ENCODE data around the gene SLC38A1.

SLC38A1 gene

GRCh38 chr12:46186088-46186487, 82.8 kb downstream of the SLC38A1 start:
- Histone ChIP-seq H3K4me3 (ENCODE audit: insufficient read depth, low read depth, low read length, poor library complexity, severe bottlenecking) (no peak overlapping the region), H3K27ac (ENCODE audit: insufficient read depth, low read length, poor library complexity, severe bottlenecking) (no peak overlapping the region), H3K27me3 (replicated peaks; ENCODE audit: control insufficient read depth, insufficient read depth, low read length, poor library complexity, severe bottlenecking) (no peaks in the 10 kb centered on the region), H3K9me3 (ENCODE audit: control insufficient read depth, low read length) (no peaks in the 10 kb centered on the region), H3K4me1 (ENCODE audit: control insufficient read depth, insufficient read depth, low read length, poor library complexity, severe bottlenecking) (no peaks in the 10 kb centered on the region), H3K36me3 (ENCODE audit: control insufficient read depth, insufficient read depth, low read length) (peaks cover 26% of the 10 kb centered on the region)
- DNase-seq: no peak

GRCh38 chr12:46185686-46186085, 83.2 kb downstream of the SLC38A1 start:
- H3K27ac ChIP-seq (ENCODE audit: insufficient read depth, low read length, poor library complexity, severe bottlenecking): no peak overlapping the region
- H3K4me1 ChIP-seq (ENCODE audit: control insufficient read depth, insufficient read depth, low read length, poor library complexity, severe bottlenecking): no peaks in the 10 kb centered on the region
- H3K36me3 ChIP-seq (ENCODE audit: control insufficient read depth, insufficient read depth, low read length): peaks cover 26% of the 10 kb centered on the region
- no peak overlapping the region for H3K4me3 ChIP-seq (ENCODE audit: insufficient read depth, low read depth, low read length, poor library complexity, severe bottlenecking)
- no peak for DNase-seq
- no peaks in the 10 kb centered on the region for H3K27me3 ChIP-seq (replicated peaks; ENCODE audit: control insufficient read depth, insufficient read depth, low read length, poor library complexity, severe bottlenecking)
- no peaks in the 10 kb centered on the region for H3K9me3 ChIP-seq (ENCODE audit: control insufficient read depth, low read length)

GRCh38 chr12:46184798-46185595, 83.8 kb downstream of the SLC38A1 start:
- H3K4me1 ChIP-seq (ENCODE audit: control insufficient read depth, insufficient read depth, low read length, poor library complexity, severe bottlenecking): no peaks in the 10 kb centered on the region
- H3K9me3 ChIP-seq (ENCODE audit: control insufficient read depth, low read length): no peaks in the 10 kb centered on the region
- no peak overlapping the region for H3K4me3 ChIP-seq (ENCODE audit: insufficient read depth, low read depth, low read length, poor library complexity, severe bottlenecking)
- no peaks in the 10 kb centered on the region for H3K27me3 ChIP-seq (replicated peaks; ENCODE audit: control insufficient read depth, insufficient read depth, low read length, poor library complexity, severe bottlenecking)
- no peak for DNase-seq
- H3K36me3 ChIP-seq (ENCODE audit: control insufficient read depth, insufficient read depth, low read length): peaks cover 26% of the 10 kb centered on the region
- no peak overlapping the region for H3K27ac ChIP-seq (ENCODE audit: insufficient read depth, low read length, poor library complexity, severe bottlenecking)

GRCh38 chr12:46183112-46183511, 85.7 kb downstream of the SLC38A1 start:
- Histone ChIP-seq H3K27me3 (replicated peaks; ENCODE audit: control insufficient read depth, insufficient read depth, low read length, poor library complexity, severe bottlenecking) (no peaks in the 10 kb centered on the region), H3K4me3 (ENCODE audit: insufficient read depth, low read depth, low read length, poor library complexity, severe bottlenecking) (no peak overlapping the region), H3K27ac (ENCODE audit: insufficient read depth, low read length, poor library complexity, severe bottlenecking) (no peak overlapping the region), H3K36me3 (ENCODE audit: control insufficient read depth, insufficient read depth, low read length) (peaks cover 12% of the 10 kb centered on the region), H3K4me1 (ENCODE audit: control insufficient read depth, insufficient read depth, low read length, poor library complexity, severe bottlenecking) (peaks cover 3% of the 10 kb centered on the region), H3K9me3 (ENCODE audit: control insufficient read depth, low read length) (no peaks in the 10 kb centered on the region)
- DNase-seq: no peak

GRCh38 chr12:46181465-46181864, 87.4 kb downstream of the SLC38A1 start:
- H3K27ac ChIP-seq (ENCODE audit: insufficient read depth, low read length, poor library complexity, severe bottlenecking): no peak overlapping the region
- H3K27me3 ChIP-seq (replicated peaks; ENCODE audit: control insufficient read depth, insufficient read depth, low read length, poor library complexity, severe bottlenecking): no peaks in the 10 kb centered on the region

GRCh38 chr12:46179693-46180452, 89.0 kb downstream of the SLC38A1 start:
- no peak overlapping the region for H3K27ac ChIP-seq (ENCODE audit: insufficient read depth, low read length, poor library complexity, severe bottlenecking)
- no peak for DNase-seq
- no peak overlapping the region for H3K4me3 ChIP-seq (ENCODE audit: insufficient read depth, low read depth, low read length, poor library complexity, severe bottlenecking)
- H3K36me3 ChIP-seq (ENCODE audit: control insufficient read depth, insufficient read depth, low read length): no peaks in the 10 kb centered on the region
- H3K9me3 ChIP-seq (ENCODE audit: control insufficient read depth, low read length): no peaks in the 10 kb centered on the region
- H3K27me3 ChIP-seq (replicated peaks; ENCODE audit: control insufficient read depth, insufficient read depth, low read length, poor library complexity, severe bottlenecking): no peaks in the 10 kb centered on the region
- H3K4me1 ChIP-seq (ENCODE audit: control insufficient read depth, insufficient read depth, low read length, poor library complexity, severe bottlenecking): peaks cover 13% of the 10 kb centered on the region

More at GRCh38 chr12:46181465-46181864, 87.4 kb downstream of the SLC38A1 start:
- H3K4me1 ChIP-seq (ENCODE audit: control insufficient read depth, insufficient read depth, low read length, poor library complexity, severe bottlenecking): peaks cover 13% of the 10 kb centered on the region
- no peak for DNase-seq
- no peaks in the 10 kb centered on the region for H3K9me3 ChIP-seq (ENCODE audit: control insufficient read depth, low read length)
- H3K4me3 ChIP-seq (ENCODE audit: insufficient read depth, low read depth, low read length, poor library complexity, severe bottlenecking): no peak overlapping the region
- peaks cover 4% of the 10 kb centered on the region for H3K36me3 ChIP-seq (ENCODE audit: control insufficient read depth, insufficient read depth, low read length)

- no peak overlapping the region for H3K4me3 ChIP-seq (ENCODE audit: insufficient read depth, low read depth, low read length, poor library complexity, severe bottlenecking)
- no peaks in the 10 kb centered on the region for H3K36me3 ChIP-seq (ENCODE audit: control insufficient read depth, insufficient read depth, low read length)
- H3K27me3 ChIP-seq (replicated peaks; ENCODE audit: control insufficient read depth, insufficient read depth, low read length, poor library complexity, severe bottlenecking): no peaks in the 10 kb centered on the region
- peak in 2 of 3 donors; percentile 10 to 15 for DNase-seq
- H3K4me1 ChIP-seq (ENCODE audit: control insufficient read depth, insufficient read depth, low read length, poor library complexity, severe bottlenecking): peaks cover 13% of the 10 kb centered on the region
- no peaks in the 10 kb centered on the region for H3K9me3 ChIP-seq (ENCODE audit: control insufficient read depth, low read length)
- H3K27ac ChIP-seq (ENCODE audit: insufficient read depth, low read length, poor library complexity, severe bottlenecking): peak overlapping the region; percentile 42
Measured at GRCh38 chr12:46177837-46178608, 90.8 kb downstream of the SLC38A1 start.

- Histone ChIP-seq H3K27me3 (replicated peaks; ENCODE audit: control insufficient read depth, insufficient read depth, low read length, poor library complexity, severe bottlenecking) (no peaks in the 10 kb centered on the region), H3K4me1 (ENCODE audit: control insufficient read depth, insufficient read depth, low read length, poor library complexity, severe bottlenecking) (peaks cover 13% of the 10 kb centered on the region), H3K27ac (ENCODE audit: insufficient read depth, low read length, poor library complexity, severe bottlenecking) (peak overlapping the region; percentile 9), H3K4me3 (ENCODE audit: insufficient read depth, low read depth, low read length, poor library complexity, severe bottlenecking) (no peak overlapping the region), H3K9me3 (ENCODE audit: control insufficient read depth, low read length) (no peaks in the 10 kb centered on the region), H3K36me3 (ENCODE audit: control insufficient read depth, insufficient read depth, low read length) (no peaks in the 10 kb centered on the region)
- DNase-seq: no peak
Measured at GRCh38 chr12:46177025-46177424, 91.8 kb downstream of the SLC38A1 start.

GRCh38 chr12:46174919-46175318, 93.9 kb downstream of the SLC38A1 start:
- Histone ChIP-seq H3K4me3 (ENCODE audit: insufficient read depth, low read depth, low read length, poor library complexity, severe bottlenecking) (no peak overlapping the region), H3K9me3 (ENCODE audit: control insufficient read depth, low read length) (no peaks in the 10 kb centered on the region), H3K36me3 (ENCODE audit: control insufficient read depth, insufficient read depth, low read length) (no peaks in the 10 kb centered on the region), H3K4me1 (ENCODE audit: control insufficient read depth, insufficient read depth, low read length, poor library complexity, severe bottlenecking) (peaks cover 13% of the 10 kb centered on the region), H3K27ac (ENCODE audit: insufficient read depth, low read length, poor library complexity, severe bottlenecking) (no peak overlapping the region), H3K27me3 (replicated peaks; ENCODE audit: control insufficient read depth, insufficient read depth, low read length, poor library complexity, severe bottlenecking) (no peaks in the 10 kb centered on the region)
- DNase-seq: no peak

Data from effector memory CD4-positive, alpha-beta T cell (primary cell).